Lower leg skin (tissue), 3 donors: ENCODE data around the gene PNN.

Experiments
- CTCF ChIP-seq, 3 donors: fragments of 450-650 bp; IDR thresholded peaks; one replicate each; pipeline ENCODE4 v1.5.1; 2016; ENCODE audit warnings: antibody characterized with exemption in 3 of 3, mild to moderate bottlenecking in 3 of 3, moderate library complexity in 2 of 3
- POLR2A ChIP-seq, 2 donors: fragments of 450-650 bp; IDR thresholded peaks; one replicate each; pipeline ENCODE4 v1.6.1; 2016 to 2017; ENCODE audit warnings: antibody characterized with exemption in 2 of 2, mild to moderate bottlenecking in 1 of 2, moderate library complexity in 1 of 2

DNA sequence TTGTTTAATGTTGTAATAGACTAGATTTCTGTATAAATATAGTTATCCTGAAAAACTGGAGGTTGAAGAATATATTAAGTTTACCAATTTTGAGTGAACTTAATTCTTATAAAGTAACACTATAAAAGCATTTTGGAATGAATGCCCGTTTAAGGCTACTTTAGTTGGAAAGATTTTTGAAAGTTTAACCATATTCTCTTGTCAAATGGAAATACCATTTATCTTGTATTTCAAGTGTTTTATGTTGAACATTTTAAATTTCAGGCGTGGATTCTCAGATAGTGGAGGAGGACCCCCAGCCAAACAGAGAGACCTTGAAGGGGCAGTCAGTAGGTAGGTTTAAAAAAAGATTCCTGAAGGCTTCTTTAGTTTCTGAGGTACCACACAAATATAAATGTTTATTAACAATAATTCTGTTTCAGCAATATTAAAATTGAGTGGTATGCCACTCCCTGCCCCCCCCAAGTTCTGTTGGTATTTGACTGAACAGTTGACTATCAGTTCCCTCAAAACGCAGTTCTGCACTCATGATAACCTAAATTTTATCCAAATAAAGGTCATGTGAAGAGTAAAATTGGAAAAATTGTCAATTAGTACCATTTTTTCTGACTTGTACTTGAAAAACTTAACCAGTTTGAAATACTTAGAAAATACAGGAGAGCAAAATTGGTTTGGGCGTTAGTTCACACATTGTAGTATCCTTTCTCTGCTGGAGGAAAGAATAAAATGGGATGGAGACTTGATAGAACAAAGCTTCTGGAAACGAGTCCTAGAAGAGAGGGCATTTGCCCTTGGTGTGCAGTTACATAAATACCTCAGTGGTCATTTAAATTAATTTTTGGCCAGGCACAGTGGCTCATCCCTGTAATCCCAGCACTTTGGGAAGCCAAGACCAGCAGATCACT is 1.5 kb downstream of the PNN start:
- TF ChIP-seq CTCF (IDR thresholded peaks at IDR 0.05) = no peak
- no peak for TF ChIP-seq POLR2A (IDR thresholded peaks at IDR 0.05)
